Activated CD4-positive, alpha-beta T cell treated with anti-CD3 and anti-CD28 coated beads, Interleukin-2, Interleukin-6, amounts not matched to agents 100 ng/mL and 50 ng/mL, durations not matched to agents 16 hours and 8 hours (primary cell): ENCODE results near the gene UBR2.
A peak's percentile ranks its signal among the peaks of the same experiment; 100 is the strongest.
"Not testable (repeated sequence)": the region's sequence is repeated elsewhere in the genome, so short reads cannot be mapped to it uniquely, and the experiment has no call there.

Source experiments
- DNase-seq: peaks from one replicate; pipeline ENCODE4 v3.0.0-alpha.2; 2020

UBR2 gene

DNA sequence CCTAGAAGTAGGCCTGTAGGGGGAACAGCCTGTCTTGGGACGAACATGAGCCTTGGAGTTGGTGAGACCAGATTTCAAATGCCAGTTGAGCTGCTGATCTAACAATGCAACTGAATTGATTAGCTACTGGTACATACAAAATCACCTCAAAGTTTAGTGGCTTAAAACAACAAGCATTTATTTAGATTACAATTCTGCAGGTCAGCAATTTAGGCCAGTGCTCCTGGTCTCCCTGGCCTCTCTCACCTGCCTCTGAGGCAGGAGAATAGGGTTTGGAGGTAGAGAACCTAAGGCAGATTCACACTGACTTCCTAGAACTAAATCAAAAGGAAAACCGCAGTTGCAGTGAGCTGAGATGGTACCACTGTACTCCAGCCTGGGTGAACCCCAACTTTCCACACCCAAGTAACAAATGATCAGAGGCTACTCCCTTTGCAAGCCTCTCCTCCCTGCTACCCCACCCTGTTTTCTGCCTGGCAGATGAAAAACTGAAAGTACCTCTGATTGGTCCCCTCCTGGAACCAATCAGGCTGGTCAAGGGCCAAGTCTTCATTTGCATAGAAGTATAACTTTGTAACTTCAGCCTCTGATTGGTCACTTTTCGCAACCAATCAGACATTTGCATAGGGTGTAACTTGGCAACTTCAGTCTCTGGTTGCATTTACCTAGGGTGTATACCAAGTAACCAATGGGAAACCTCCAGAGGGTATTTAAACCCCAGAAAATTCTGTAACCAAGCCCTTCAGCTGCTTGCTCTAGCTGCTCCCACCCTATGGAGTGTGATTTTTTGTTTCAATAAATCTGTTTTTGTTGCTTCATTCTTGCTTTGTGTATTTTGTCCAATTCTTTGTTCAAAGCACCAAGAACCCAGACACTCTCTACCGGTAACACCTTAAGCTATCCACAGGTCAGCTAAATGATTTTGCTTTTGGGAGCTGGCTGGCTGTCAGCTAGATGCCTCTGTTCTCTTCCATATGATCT is 8.1 kb upstream of the UBR2 start:
- no peak for DNase-seq

DNA sequence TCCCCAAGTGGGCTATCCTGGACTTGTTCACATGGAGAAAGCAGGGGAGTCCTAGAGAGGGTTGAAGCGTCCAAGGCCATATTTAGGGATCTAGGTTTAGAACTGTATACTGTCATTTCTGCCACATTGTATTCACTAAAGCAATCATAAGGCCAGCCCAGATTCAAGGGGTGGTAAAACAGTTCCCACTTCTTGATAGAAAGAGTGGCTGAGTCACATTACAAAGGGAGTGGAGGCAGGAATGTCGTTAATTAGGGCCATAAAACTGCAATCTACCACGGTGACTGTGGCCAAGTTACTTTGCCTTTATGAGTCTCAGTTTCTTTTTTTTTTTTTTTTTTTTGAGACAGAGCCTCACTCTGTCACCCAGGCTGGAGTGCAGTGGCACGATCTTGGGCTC is 7.4 kb upstream of the UBR2 start:
- no peak for DNase-seq

DNA sequence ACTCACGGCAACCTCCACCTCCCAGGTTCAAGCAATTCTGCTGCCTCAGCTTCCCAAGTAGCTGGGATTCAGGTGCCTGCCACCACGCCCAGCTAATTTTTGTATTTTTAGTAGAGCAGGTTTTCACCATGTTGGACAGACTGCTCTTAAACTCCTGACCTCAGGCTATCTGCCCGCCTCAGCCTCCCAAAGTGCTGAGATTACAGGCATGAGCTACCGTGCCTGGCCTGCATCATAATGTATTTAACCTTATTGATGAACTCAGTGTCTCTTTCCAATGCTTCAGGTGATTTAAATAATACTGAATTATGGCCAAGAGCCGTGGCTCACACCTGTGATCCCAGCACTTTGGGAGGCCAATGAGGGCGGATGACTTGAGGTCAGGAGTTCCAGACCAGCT is 4.6 kb upstream of the UBR2 start:
- DNase-seq, result not testable (repeated sequence)

DNA sequence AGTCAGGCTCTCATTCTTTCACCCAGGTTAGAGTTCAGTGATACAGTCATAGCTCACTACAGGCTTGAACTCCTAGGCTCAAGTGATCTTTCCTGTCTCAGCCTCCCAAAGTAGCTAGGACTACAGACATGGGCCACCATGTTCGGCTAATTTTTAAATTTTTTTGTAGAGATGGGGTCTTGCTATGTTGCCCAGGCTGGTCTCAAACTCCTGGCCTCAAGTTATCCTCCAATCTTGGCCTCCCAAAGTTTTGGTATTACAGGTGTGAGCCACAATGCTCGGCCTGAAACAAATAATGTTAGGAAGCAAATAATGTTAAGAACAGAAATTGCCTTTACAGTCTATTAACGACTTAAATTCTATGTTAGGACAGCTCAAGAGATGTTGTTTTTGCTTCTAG is 1.8 kb upstream of the UBR2 start:
- DNase-seq, result no peak

DNA sequence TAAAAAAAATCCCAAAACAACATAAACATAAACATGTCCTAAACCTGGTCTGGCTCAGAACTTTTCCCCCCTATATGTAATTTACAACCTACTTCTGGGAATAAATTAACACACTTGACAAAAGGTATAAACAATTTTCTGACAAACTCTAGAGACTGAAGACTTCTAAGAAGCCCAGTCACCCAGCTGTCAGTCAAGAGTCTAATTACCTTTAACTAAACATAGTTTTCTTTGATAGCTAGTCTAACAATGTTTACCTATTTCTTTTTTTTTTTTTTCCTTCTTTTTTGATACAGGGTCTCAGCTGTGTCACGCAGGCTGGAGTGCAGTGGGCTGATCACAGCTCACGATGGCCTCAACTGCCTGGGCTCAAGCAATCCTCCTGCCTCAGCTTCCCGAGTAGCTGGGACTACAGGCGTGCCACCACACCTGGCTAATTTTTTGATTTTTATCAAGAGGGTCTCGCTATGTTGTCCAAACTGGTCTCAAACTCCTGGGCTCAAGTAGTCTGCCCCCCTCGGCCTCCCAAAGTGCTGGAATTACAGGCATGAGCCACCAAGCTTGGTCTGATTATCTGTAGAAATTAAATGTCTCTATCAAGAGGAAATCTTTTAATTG is 932 bp upstream of the UBR2 start:
- DNase-seq, result no peak

DNA sequence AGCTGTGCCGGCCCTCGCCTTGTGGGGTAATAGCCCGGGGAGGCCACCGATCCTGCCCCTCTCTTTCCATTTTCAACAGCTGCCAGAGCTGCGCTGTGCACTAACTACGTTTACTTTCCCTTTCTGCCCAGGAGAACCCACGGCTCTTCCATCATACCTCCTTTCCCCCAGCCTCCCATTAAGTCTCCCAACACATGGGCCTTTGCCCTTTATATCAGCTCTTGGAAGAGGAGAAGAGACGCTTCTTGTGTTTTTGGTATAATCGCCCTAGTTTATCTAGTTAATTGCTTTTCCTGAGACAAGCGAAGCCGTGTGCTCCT is 637 bp downstream of the UBR2 start:
- no peak for DNase-seq

DNA sequence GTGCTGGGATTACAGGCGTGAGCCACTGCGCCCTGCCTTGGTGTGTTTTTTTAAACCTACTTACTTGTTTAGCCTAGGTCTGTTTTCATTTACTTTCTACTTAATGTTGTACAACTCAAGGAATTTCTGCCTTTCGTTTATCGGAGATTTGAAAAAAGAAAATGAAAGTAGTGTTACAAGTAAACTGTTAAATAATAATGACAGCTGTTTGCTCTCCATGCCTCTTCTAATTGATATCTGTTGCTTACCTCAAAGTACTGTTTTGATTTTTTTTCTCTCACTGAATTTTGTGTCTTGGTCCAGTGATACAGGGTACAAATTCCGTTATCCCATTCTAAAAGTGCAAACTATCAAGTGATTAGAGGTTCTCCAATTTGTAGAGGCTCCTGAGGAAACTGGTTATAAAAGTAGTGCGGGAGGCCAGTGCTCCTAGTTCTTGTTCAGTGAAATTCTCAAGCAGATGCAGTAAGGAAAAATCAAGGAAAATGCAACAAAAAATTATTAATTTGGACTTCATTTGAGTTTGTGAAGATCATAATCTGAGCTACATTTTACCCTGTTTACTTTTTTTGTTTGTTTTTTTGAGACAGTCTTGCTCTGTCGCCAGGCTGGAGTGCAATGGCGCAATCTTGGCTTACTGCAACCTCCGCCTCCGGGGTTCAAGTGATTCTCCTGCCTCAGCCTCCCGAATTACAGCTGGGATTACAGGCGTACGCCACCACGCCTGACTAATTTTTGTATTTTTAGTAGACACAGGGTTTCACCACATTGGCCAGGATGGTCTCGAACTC is 2.2 kb downstream of the UBR2 start:
- DNase-seq, result no peak

DNA sequence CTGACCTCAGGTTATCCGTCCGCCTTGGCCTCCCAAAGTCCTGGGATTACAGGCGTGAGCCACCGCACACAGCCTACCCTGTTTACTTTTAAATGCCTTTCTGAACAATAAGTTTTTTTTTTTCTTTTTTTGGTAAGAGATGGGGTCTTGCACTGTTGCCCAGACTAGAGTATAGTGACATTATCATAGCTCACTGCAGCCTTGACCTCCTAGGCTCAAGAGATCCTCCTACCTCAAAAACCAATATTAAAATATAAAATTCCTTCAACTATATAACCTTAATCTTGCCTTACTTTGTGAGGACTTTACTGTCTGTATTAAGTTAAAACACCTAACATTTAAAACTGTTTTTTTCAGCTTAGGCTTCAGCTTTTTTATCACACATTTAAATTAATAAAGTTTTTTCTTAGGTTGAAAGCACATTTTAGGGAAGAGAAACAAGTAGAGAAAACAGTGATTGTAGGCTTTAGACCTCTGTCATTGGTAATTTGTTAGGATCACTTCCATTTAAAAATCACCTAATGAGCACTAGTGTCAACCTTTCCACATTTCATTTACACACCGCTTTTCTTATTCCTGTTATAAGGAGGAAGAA is 2.9 kb downstream of the UBR2 start:
- DNase-seq, result no peak

DNA sequence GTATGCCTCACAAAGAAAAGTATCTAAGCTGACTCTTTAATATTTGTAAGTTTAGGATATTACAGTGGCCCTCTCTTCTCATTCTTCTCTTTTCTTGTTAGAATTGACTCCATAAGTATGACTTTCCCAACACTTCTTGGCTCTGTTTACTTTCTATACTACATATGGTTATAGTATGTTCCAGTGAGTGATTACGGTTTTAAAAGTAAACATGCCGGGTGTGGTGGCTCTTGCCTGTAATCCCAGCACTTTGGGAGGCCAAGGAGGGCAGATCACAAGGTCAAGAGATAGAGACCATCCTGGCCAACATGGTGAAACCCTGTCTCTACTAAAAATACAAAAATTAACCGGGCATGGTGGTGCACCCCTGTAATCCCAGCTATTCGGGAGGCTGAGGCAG is 3.4 kb downstream of the UBR2 start:
- not testable (repeated sequence) for DNase-seq

DNA sequence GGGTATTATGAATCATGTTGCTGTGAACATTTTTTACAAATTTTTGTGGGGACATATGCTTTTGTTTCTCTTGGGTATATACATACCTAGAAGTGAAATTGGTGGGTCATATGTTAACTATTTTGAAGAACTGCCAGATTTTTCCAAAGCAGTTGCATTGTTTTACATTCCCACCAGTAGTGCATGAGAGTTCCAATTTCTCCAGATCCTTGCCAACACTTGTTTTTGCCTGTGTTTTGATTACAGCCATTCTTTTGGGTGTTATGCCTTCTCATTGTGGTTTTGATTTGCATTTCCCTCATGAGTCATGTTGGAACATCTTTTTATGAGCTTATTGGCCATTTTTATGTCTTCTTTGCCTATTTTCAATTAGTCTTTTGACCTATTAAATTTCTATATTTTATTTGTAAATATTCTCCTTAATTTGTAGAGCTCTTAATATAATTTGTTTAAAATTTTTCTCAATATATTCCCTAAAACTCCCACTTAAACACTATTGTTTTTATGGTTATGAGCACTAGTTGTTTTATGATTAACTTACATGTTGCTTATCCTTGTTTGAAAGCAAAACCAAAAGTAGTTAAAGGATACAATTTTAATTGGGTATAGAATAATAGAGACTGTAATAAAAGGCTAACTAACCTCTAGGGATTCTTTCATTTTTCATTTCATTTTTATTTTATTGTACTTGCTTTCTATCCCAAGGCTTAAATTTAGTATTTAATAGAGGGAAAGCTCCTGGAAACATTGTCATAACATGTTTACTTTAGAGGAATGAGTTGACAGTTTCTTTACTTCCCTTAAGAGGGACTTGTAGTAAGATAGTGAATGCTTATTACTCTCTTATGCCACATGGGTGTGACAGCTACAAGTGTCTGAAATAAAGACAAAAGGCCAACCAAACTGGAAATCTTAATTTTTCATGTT is 5.5 kb downstream of the UBR2 start:
- DNase-seq, result peak; percentile 58

DNA sequence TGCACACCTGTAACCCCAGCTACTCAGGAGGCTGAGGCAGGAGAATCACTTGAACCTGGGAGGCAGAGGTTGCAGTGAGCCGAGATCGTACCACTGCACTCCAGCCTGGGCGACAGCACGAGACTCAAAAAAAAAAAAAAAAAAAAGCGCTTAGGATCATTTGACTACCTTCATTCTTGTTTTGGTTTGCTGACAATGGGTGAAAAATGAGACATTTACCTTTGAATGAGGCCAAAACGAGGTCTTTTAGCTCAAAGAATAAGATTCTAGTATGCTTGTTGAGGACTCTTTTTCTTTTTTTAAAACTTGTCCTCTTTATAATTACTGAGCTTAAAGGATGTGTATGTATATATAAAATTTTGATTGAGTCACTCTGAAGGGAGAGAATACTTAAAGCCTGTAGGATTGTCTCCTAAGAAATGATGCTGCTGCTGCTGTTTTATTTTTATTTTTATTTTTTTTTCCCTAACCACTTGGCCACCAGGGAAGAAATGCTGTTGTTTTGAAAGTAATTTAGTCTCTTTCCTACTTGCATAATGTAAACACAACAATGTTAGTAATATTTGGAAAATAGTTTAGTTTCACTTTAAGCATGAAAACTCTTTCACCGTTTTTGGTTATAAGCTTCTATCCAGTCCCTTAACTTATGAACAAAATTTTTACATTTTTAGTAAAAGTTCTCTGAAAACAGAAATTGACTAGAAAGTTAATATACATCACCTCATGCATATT is 7.9 kb downstream of the UBR2 start:
- no peak for DNase-seq

DNA sequence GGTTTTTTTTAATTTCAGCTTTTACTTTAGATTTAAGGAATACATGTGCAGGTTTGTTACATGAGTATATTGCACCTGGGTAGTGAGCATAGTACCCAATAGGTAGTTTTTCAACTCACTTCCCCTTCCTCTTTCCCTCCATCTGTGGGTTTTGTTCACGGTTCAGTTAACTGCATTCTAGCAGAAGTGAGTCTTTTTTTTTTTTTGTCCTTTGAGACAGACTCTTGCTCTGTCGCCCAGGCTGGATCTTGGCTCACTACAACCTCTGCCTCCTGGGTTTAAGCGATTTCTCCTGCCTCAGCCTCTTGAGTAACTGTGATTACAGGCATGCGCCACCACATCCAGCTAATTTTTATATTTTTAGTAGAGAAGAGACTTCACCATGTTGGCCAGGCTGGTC is 8.7 kb downstream of the UBR2 start:
- no peak for DNase-seq

DNA sequence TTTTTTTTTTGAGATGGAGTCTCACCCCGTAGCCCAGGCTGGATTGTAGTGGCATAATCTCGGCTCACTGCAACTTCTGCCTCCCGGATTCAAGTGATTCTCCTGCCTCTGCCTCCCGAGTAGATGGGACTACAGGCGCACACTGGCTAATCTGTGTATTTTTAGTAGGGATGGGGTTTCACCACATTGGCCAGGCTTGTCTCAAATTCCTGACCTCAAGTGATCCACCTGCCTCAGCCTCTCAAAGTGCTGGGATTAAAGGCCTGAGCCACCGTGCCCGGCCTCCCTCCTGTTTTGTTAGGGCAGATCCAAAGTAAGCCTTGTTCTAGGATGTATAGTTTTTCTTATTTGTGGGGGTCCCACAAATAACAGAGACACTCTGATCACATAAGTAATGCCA is 12.7 kb downstream of the UBR2 start:
- not testable (repeated sequence) for DNase-seq

DNA sequence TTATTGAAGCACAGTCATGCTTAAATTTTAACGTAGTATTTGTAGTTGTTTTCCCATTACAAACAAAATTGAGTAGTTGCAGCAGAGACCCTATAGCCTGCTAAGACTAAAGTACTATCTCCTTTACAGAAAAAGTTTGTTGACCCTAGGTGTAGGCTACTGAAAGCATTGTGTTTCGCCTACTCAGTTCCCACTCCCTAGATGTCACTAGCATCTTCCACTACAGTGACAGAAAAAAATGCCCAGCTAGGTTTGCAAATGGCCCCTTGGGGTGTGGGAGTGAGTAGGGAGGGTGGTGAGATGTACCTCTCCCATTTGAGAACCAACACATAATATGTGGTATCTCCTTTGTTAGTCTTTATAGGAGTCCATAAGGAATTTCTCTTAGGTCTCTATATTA is 34.5 kb downstream of the UBR2 start:
- no peak for DNase-seq

DNA sequence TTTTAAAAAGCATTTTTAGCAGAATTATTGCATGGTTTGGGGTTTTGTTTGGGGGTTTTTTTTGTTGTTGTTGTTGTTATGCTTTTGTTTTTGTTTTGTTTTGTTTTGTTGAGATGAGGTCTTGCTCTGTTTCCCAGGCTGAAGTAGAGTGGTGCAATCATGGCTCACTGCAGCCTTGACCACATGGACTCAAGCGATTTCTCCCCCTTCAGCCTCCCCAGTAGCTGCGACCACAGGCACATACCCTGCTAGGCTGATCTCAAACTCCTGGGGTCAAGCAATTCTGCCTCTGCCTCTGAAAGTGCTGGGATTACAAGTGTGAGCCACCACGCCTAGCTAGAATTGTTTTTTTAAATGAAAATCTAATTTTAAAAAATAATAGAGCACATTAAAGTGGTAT is 35.7 kb downstream of the UBR2 start:
- DNase-seq, result no peak

DNA sequence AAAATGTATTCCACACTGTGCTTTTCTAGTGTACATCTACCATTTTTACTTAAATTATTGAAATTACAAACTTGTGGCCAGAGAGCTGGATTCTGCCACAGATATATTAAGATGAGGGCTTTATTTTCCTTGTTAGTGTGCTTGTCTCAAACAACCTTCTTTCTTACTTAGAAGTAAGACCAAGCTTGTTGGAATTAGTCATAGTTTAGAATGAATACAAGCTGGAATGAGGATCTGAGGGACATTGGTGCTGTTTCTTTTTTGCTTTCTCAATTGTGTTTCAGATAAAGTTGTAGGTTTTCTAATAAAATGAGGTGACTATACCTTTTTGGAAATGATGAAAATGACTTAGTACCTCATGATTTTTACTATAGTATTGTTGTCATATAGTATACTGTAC is 40.3 kb downstream of the UBR2 start:
- peak; percentile 6 for DNase-seq

DNA sequence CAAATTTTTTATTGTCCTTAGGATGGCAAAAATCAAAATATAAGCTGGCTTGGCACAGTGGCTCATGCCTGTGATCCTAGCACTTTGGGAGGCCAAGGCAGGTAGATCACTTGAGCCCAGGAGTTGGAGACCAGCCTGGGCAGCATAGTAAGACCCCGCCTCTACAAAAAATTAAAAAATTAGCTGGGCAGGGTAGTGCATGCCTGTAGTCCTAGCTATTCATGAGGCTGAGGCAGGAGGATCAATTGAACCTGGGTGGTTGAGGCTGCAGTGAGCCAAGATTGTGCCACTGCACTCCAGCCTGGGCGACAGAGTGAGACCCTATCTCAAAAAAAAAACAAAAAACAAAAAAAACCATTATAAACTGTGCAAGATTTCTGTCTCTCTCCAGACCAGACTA is 40.9 kb downstream of the UBR2 start:
- DNase-seq, result not testable (repeated sequence)

DNA sequence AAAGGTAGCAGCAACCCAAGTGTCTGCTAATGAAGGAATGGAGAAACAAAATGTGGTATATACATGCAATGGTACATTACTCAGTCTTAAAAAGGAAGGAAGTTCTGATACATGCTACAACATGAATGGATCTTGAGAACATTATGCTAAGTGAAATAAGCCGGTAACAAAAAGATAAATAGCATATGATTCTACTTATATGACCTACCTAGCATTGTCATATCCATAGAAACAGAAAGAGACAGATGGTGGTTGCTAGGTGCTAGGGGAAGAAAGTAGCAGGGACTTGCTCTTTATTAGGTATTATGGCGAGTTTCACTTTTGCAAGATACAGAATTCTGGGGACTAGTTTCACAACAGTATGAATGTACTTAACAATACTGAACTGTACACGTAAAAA is 46.6 kb downstream of the UBR2 start:
- peak; percentile 48 for DNase-seq

DNA sequence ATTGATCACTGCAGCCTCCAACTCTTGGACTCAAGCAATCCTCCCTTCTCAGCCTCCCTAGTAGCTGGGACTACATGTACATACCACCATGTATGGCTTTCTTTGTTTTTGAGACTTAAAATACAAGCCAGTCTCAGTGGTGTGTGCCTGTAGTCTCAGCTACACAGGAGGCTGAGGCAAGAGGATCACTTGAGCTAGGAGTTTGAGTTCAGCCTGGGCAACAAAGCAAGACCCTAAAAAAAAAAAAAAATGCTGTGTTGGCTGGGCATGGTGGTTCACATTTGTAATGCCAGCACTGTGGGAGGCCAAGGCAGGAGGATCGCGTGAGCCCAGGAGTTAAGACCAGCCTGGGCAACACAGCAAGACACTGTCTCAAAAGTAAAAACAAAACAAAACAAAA is 51.7 kb downstream of the UBR2 start:
- DNase-seq, result no peak

DNA sequence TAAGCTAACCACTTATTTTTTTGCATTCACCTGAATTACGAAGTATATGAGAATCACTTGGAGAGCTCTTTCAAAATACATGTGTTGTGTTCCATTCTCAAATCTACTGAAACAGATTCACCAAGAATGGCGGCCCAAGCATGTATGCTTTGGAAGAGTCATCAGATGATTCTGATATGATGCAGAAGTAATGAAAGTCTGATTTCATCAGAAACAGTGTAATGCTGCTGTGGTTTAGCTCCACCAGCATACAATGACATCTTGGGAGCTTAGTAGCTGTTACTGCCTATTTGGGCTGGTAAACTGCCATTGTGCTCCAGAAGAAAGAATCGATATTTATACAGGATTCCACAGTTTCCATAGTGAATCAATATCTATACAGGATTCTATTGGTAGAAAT is 52.9 kb downstream of the UBR2 start:
- DNase-seq, result peak; percentile 34

DNA sequence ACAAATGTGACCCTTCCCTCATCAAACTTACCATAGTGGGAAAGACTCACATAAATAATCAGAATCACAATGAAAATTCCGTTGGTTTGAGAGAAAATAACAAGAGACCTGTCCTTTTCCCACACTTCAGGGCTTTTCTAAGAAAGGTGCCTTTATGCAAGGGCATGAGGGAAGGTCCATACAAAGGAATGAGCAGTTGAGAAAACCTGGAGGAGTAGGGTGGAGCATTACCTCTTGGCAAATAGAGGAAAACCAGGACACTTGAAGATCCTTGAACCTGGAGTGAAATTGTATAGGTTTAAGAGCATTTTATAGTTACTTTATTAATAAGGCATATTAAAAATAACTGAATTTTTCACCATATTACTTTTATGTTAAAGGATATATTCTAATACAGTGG is 54.3 kb downstream of the UBR2 start:
- no peak for DNase-seq

DNA sequence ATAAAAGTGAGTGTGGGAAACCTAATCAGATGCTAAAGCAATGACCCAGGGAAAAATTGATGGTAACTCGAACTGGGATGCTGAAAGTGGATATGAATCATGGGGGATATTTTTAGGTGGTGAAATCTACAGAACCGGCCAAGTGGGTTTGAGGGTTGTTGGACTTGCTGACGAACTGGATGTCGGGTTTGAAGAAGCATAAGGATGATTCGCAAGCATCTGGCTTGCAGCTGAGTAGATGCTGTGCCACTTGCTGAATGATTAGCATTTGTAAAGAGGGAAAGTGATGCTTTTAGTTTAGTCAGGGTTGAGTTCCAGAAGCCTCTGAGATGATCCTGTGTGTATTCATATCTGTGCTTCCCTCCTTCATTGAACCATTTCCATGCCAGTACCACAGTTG is 54.9 kb downstream of the UBR2 start:
- no peak for DNase-seq
